ENCODE measurements around the gene SEZ6L. TPM values are rescaled to one million over a fixed set of nuclear protein-coding genes. Genes with fewer than 3 reads are reported as not detected.

Gene SEZ6L
- total RNA-seq, 1 donor from 2014 or later = 0.89 TPM

DNA sequence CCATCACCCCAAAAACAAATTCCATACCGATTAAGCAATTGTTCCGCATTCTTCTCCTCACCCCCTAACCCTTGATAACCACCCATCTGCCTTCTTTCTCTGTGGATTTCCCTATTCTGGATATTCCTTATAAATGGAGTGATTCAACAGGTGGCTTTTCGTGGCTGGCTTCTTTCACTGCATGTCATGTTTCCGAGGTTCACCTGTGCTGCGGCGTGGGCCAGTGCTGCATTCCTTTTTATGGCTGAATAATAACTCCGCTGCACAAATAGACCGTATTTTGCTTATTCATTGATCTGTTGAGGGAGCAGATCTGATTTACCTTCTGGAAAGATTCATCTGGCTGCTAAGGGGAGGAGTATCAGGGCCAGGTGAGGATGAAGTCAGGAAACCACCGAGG is 165.0 kb downstream of the SEZ6L start:
- DNase-seq (ENCODE audit: low spot score) = no peak

DNA sequence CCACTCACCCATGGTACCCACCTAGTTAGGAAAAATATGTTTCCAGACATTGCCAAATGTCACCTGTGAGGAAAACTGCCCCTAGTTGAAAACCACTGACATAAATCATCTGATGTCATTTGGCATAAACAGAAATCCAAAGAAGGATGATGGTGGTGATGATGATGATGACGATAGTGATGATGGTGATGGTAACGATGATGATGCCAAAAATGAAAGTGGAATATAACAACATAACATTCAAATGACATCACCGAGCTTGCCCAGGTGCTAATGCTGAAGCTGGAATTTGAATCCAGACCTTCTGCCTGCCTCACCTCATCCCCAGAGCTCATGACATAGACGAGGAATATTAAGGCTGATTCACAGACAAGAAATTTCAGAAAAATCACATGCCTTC is 167.5 kb downstream of the SEZ6L start:
- DNase-seq (ENCODE audit: low spot score) = no peak

DNA sequence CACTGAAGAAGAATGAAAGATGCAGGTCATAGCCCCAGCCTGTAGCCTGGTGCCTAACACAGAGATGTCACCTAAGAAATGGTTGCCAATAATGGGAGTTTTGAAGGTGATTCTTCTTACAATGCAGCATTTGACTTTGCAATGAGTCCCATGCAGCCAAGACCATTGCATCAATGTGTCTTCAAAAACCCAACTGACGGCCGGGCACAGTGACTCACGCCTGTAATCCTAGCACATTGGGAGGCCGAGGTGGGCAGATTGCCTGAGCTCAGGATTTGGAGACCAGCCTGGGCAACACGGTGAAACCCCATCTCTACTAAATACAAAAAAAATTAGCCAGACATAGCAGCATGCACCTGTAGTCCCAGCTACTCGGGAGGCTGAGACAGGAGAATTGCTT is 170.5 kb downstream of the SEZ6L start:
- DNase-seq (ENCODE audit: low spot score) = no peak

DNA sequence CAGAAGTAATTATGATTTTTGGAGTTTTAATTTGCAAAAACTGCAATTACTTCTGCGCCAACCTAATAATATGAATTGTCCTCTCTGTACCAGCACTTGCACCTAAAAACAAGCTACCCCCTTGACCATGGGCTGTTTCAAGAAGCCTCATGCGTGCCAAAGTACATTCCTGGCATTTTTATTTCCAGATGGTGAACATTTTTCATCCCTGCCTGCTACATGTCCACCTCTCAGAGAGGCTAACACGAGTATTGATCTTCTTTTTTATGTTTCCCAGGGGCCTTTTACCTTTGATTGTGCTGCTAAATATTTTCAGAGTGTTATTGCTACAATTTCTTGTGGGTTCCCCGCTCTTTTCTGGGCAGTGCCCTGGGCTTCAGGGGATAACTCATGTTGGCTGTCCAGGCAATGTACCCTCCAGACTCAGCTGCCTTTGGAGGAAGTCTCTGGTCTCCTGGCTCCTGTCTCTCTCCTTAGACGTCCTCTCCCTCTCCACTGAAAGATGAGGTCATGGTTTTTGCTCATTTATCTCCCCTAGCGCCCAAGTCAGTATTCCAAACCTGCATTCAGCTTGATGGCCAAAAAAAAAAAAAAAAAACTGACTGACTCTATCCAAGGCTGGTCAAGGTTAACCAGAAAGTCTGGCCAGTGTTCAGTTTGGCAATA is 173.6 kb downstream of the SEZ6L start:
- DNase-seq (ENCODE audit: low spot score) = no peak

DNA sequence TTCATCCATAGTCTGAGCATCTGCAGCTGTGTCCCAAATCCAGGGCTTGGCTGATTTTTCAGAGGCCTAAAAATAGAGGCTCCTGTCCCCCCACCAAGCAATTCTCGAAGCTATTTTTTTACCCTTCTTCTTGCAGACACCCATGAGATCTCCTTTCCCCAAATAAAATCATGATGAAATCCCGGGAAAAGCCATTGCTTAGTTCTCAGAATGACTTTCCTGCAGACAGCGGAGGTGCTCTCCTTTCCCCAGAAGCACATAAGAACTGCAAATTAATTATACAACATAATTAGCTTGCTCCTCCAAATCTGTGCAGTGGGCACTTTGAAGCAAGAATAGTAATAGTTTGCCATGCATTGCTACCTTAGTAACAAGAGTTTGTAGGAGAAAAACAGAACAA is 176.2 kb downstream of the SEZ6L start:
- DNase-seq (ENCODE audit: low spot score) = no peak

DNA sequence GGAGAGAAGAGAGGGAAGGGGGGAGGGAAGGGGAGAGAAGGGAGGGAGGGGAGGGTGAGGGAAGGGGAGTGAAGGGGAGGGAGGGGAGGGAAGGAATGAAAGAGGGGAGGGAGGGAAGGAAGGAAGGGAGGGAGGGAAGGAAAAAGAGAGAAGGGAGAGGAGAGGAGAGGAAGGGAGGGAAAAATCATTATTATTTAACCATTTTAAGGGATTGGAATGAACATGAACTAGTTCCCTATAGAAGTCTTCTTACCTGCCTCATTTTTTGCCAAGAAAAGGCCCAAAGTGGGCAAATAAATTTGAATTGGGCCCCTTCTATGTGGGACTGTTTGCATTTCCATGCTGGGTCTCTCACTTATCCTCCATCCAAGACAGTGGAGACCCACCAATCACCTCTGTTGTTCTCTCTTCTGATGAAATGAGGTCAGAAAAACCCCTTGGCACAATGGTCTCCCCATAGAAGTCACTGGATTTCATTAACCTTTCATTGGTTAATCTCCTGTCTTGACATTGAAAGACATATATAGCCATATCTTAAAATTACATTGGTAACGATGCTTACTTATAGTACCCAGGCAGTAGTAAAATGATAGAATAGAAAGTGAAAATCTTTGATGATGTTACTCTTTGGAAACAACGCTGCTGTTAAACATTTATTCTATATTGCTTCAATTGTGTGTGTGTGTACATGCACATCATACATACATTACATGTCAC is 179.7 kb downstream of the SEZ6L start:
- no peak for DNase-seq (ENCODE audit: low spot score)

DNA sequence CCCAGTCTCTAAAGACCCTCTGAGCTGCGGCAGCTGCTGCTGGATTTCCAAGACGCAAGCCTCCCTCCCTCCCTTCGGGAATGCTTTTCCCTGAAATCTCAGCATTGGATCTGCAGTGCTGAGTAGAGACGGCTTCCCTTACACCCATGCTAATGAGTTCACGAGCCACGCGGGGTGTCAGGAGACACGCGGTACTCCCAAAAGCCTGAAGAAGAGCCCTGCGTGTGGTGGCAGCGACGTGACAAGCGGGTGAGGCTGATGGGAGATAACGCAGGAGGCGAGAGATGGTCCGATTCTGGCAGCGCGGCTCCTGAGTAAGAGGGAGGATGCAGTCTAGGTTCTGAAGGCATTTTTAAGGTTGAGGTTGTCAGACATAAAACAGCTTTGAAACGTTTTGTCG is 185.4 kb downstream of the SEZ6L start:
- DNase-seq (ENCODE audit: low spot score) = no peak

DNA sequence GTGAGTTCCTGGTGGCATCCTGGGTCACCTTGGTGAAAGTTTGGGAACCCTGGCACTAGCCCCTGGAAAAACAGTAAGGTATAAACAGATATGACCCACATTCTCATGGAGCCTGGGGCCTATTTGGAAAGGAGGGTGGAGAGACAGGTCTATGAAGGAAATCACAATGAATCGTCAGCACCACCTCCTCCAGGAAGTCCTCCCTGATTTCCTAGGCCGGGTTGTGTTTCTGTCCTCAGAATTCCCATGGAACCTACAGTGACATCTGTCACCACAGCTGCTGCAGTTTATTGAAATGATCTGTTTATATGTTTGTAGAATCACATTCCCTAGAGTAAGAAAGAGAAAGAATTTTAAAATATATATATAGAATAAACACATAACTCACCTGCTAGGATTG is 188.0 kb downstream of the SEZ6L start:
- DNase-seq (ENCODE audit: low spot score) = no peak

DNA sequence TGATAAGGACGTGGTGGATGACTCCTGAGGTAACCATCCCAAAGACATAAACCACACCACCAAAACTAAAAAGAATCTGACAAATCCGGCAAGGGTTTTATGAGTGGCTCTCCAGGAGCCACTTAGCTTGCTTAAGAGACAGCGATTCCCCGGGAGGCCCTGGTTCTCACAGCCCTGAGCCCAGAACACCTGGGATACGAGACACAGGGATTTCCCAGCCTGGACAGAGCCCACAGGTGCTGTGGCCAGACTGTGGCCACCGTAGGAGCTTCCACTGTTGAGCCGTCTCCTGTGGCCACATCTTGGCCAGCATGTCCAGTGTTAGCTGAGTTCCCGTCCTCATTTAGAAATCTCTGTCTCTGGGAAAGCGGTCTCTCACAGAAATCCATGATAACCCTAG is 188.6 kb downstream of the SEZ6L start:
- no peak for DNase-seq (ENCODE audit: low spot score)

DNA sequence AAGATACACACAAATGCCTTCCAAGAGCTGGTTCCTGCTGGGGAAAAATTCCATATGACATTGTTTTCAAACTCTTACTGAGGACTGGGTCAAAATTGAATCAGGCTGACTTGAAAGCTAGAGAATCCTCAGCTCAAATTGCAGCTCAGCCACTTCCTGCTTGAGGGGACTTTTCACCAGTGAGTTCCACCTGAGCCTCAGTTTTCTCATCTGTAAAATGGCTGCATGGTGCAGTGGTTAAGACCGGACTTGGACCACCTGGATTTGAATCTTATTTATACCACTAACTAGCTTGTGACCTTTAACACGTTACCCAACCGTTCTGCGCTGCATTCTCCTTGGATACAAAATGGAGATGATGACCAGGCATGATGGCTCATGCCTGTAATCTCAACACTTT is 189.9 kb downstream of the SEZ6L start:
- no peak for DNase-seq (ENCODE audit: low spot score)

DNA sequence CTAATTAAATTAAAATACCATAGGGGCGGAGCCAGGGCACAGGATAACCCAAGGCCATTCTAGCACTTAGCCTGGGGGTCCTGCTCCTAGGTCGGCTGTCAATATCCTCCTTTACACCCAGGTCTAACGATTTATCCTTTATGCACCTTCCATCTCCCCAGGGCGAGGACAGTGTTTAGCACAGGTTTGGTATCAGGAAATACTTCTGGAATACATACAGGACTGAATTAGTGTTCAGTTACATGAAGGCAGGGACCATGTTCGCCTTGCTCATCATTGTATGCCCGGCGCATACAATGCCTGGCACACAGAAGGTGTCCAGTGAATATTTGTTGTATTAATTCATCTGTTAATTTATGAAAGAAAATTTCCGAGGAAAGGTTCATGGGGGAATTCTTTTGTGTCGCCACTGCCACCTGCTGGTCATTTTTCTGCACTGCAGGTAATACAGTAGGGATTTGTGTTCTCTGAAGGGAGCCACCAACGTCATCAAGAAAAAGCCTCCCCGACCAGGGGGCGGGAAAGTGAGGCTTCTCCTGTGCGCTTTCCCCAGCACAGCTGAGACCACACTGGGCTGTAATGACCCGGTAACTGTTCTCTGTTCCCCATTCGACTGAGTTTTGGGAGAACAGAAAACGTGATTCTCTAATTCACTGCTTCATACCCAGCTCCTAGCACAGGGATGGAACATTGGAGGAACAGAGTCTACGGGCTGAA is 191.1 kb downstream of the SEZ6L start:
- DNase-seq (ENCODE audit: low spot score) = peak; percentile 64

DNA sequence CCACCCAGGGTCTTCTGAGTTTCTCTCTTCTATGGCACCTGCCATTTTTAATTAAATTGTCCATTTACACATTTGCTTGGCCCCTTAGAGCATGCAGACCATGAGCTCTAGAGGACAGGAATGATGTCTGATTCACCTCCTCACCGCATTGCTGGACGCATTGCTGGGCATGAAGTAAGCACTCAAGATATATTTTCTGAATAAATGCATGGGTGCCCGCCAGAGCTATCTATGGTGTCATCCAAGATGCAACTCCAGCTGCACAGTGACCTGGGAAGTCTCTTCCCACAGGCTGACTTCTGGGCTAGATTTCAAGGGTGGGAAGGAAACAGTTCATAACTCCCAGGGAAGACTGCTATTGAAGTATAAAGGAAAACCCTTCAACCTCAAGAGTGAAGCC is 193.2 kb downstream of the SEZ6L start:
- DNase-seq (ENCODE audit: low spot score) = no peak

DNA sequence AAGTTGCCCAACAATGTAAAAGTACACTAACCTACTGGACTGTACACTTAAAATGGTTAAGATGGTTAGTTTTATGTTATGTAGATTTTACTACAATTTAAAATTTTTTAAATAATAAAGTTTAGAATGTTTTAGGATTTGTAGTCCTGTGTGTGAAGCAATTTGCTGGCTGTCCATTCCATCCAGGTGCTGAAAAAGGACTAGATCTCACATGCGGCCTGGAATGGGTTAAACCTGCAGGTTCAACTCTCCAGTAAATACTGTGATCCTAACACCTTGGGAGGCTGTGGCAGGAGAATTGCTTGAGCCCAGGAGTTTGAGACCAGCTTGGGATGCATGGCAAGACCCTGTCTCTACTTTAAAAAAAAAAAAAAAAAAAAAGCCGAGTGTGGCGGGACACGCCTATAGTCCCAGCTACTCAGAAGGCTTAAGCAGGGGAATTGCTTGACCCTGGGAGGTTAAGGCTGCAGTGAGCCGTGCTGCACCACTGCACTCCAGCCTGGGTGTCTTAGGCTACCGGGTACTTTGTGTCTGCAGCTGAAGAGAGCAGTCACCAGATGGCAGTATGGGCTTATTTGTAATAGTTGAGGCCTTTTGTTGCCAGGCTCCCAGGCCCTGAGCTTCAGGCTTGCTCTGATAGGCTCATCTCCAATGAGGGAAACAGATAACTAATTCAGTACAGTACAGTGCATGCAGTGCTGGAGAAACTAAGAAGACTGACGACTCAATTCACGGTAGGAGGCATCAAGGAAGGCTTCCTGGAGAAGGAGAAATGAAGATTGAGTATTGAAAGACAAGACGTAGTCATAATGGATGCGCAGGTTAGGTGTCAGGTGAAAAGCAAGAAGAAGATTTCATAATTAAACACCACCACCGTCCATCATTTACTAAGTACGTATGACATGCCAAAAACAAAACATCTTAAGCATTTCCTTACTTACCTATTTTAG is 195.1 kb downstream of the SEZ6L start:
- DNase-seq (ENCODE audit: low spot score) = peak; percentile 57

DNA sequence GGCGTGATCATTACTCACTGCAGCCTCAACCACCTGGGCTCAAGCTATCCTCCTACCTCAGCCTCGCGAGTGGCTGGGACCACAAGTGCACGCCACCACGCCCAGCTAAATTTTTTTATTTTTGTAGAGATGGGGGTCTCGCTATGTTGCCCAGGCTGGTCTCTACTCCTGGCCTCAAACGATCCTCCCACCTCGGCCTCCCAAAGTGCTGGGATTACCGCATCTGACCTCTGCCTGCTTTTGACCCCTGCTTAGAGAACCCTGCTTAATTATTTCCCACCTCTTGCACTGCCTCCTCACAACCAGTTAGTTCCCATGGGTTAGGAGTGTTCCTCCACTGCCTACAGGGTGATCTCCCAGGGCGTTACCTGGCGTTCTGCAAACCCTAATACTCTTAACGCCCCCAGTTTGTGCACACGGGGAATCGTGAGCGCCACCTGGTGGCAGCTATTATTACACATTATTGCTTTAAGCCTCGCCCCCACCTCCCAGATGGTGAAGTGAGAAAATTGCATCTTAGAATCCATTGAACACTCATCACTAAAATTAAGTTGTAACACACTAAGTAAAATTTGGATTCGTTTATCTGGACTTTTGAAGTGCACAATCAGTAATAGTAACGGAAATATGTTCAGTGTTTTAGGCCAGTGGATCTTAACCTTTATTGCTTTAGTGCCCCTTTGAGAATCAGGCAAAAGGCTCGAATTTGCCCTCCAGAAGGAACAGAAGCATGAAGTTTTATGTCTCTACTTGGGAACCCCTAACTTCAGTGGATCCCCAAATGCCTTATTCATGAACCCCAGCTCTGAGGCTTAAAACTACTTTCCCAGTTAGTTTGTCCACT is 198.4 kb downstream of the SEZ6L start:
- peak; percentile 16 for DNase-seq (ENCODE audit: low spot score)

DNA sequence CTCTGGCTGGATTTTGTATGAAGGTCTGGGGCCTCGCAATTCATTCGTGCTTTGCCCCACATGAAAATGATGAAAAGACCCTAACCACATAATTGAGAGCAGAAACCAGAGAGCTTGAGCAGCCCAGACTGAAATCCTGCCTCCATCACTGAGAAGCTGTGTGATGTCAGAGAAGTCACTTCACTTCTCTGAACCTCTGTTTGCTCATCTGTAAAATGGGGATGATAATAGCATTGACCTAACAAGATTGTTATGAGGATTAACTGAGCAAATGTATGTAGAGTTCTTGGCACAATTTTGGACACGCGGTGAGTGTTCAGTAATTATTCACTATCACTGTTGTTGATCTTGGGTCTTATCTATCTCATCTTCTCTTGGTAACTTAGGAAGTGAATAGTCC is 203.6 kb downstream of the SEZ6L start:
- no peak for DNase-seq (ENCODE audit: low spot score)

DNA sequence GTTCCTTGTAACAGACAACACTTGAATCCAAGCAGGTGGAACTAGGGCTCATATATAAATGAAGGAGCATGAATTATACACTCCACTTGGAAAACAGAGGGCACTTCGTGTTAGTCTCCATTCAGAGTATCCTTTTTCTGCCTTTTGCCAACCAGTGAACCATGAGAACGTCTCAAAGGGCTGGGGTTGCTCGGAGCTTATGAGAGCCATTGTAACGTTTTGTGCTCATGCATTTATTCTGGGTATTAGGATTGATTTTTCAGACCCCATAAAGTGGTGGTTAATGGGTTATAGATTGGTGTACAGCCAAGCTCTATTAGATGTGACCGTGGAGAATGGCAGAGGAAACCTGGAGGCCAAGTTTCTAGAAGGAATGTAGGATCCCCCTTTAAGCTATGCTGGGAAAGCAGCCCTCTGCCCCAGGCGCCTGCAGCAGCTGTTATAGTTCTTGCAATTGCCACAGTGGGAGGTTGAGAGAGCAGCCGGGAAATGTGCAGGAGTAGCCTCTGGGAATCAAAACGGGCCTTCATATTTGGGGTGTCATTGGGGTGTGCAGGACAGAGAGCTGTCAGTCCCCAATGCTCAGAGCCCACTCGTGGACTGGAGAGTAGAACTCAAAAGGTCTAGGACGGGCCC is 205.2 kb downstream of the SEZ6L start:
- DNase-seq (ENCODE audit: low spot score) = no peak

DNA sequence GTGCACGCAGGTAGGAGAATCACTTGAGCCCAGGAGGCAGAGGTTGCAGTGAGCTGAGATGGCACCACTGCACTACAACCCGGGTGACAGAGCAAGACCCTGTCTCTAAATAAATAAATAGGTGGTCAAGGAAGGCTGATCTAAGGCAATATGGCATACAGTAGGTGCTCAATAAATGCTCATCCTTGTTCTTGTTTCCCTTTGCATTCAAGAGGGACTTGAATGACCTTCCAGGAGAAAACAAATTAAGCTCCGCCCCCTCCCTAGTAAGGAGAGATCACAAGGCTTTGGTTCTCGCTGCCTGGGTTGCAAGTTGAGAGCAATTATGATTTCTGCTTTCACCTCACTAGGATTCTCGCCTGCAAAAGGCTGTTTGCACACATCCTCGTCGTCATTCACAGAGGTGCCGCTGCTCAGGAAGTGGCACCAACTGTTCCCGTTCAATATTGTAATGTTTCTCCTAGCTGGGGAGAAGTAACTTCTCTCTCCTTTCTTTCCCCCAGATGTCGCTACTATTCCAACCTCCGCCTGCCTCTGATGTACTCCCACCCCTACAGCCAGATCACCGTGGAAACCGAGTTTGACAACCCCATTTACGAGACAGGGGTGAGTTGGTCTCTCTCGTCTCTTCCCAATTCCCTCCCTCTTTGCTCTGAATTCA is 208.0 kb downstream of the SEZ6L start:
- no peak for DNase-seq (ENCODE audit: low spot score)

DNA sequence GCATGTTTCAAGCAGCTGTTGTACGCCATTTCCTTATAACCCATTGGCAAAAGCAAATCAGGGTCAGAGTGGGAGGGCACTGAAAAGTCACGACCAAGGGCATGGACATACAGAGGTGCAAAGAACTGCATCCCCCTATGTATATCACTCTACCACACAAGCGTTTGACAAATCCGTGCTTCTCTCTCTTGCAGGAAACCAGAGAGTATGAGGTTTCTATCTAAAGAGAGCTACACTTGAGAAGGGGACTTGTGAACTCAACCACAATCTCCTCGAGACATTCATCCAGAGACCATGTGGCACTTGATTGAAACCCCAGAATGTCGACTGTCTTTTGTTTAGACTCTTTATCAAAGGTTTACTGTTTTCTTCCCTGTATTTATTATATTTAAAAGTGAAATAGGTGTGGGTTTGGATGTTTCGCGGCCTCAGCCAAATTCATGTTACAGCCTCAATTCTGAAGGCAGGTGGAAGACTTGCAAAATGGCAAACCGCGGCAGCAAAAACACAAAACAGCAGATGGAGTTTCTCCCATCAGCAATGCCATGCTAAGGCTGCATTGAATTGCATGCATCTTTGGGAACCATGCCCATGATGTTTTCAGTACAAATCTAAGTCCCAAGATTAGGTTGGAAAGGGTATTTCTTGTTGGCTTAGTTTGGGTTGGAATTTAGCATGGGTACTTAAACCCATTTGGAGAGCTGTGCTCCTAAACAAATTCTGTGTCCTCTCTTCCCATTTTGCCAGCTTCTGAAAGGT is 211.0 kb downstream of the SEZ6L start:
- no peak for DNase-seq (ENCODE audit: low spot score)

DNA sequence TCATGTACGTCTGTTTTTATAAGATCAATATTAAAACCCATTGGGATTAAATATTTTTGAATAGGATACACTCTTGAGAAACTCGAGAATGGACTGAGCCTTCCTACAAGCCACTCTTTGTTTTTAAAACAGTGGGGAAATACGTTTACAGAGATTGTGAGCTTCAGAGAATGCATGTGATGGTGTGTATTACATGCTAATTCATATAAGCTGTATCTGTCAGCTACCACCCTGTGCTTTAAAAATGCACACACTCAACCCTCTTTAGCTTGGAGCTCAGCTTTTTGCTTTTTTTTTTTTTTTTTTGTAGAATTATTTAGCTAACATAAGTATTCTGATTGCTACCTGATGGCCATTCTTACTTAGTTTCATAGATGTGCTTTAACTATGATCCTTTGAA is 213.5 kb downstream of the SEZ6L start:
- DNase-seq (ENCODE audit: low spot score) = no peak
